ENCODE measurements around the gene PSG4.
A peak's percentile ranks its signal among the peaks of the same experiment; 100 is the strongest.
"Not testable (repeated sequence)": the region's sequence is repeated elsewhere in the genome, so short reads cannot be mapped to it uniquely, and the experiment has no call there.

The PSG4 gene

DNA sequence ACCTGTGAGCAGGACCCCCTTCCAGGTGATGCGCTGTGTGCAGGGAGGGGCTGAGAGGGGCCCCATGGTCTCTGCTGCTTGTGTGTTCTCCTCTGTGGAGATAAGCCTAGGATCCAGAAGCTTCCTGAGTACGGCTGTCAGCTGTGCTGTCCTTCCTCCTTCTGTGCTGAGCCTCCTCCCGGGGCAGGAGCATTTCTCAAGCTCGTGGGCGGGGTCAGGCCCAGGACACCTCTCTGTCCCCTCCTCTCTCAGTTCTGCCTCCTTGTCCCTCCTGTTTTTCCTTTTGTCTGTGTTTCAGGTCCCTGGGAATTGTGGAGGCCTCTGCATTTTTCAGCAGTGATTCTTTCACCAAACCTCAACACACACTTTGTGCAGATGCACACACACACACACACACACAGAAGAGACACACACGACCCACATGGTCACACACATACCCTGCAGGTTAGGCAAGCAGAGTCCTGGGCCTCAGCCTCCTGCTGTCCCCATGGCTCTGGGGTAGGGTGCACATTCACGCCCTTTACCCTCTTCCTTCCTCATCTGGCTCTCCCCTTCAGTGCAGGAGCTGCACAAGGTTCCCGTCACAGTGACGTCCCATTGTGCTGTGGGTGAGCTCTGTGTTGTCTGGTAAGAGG, at the start of gene PSG4:
TSS of gene PSG4 (minus strand) at position 168 of the 635 bp plus-strand sequence. CDS start at position 66, 102 bp downstream.
- not testable (repeated sequence) for H3K27me3 Mint-ChIP-seq (ENCODE audit: low read depth, poor library complexity); H3K4me1 Mint-ChIP-seq; H3K36me3 Mint-ChIP-seq (ENCODE audit: low read depth); H3K4me3 Mint-ChIP-seq; DNase-seq; H3K27ac Mint-ChIP-seq
- H3K9me3 Mint-ChIP-seq: peaks cover 68% of the 10 kb centered on the region

DNA sequence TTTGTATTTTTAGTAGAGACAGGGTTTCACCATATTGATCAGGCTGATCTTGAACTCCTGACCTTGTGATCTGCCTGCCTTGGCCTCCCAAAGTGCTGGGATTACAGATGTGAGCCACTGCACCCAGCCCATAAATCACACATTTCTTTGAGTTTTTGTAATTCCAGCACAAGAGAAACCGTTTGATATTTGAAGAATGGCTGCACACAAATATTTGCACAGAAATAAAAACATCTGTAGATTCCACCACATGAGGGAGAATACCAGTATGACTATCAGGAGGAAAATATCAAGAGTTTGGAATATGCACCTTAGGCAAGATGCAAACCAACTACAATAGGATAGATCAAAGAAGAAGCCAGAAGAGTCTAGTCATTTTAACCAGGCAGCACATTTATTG, 46.0 kb upstream of the PSG4 start:
- H3K27ac Mint-ChIP-seq; H3K4me3 Mint-ChIP-seq; H3K27me3 Mint-ChIP-seq (ENCODE audit: low read depth, poor library complexity); H3K36me3 Mint-ChIP-seq (ENCODE audit: low read depth); DNase-seq; H3K4me1 Mint-ChIP-seq: not testable (repeated sequence)
- peaks cover 44% of the 10 kb centered on the region for H3K9me3 Mint-ChIP-seq

DNA sequence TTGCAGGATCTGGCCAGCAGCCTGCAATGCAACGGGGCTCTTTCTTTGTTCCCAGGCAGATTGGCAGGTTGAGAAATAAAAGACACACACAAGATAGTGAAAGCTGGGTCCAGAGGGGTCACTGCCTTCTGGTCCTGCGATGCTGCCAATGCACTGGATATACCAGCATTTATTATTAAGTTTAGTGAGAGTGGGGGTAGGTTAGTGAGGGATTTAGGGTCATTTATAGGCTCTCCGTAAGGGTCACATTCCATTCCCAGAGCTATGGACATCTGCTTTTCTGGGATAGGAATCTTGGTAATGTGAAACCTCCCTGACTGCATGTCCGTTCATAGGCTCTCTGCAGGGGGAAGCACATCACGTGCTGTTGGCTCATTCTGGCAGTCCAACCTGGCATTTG, 44.9 kb upstream of the PSG4 start:
- peaks cover 40% of the 10 kb centered on the region for H3K9me3 Mint-ChIP-seq
- not testable (repeated sequence) for H3K27ac Mint-ChIP-seq; H3K4me1 Mint-ChIP-seq; H3K27me3 Mint-ChIP-seq (ENCODE audit: low read depth, poor library complexity); H3K36me3 Mint-ChIP-seq (ENCODE audit: low read depth); DNase-seq; H3K4me3 Mint-ChIP-seq

DNA sequence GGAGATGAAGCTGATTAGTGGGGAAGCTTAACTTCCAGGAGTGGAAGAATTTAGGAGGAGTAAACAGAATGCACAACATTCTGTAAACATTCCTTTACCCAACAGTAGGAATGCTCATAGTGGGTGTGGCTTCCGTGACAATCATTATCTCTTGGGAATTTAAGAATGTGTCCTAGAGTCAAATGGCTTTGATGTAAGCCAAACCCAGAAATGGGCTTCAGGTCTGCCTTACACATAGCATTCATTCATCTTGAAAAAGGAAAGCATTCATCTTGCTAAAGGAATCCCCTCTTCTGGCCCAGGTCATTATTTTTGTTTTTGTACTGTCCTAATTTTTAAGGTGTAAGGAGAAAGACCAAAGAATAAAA, 43.2 kb upstream of the PSG4 start:
- not testable (repeated sequence) for H3K36me3 Mint-ChIP-seq (ENCODE audit: low read depth); H3K27me3 Mint-ChIP-seq (ENCODE audit: low read depth, poor library complexity); H3K4me3 Mint-ChIP-seq; H3K4me1 Mint-ChIP-seq; DNase-seq; H3K27ac Mint-ChIP-seq
- peaks cover 31% of the 10 kb centered on the region for H3K9me3 Mint-ChIP-seq

DNA sequence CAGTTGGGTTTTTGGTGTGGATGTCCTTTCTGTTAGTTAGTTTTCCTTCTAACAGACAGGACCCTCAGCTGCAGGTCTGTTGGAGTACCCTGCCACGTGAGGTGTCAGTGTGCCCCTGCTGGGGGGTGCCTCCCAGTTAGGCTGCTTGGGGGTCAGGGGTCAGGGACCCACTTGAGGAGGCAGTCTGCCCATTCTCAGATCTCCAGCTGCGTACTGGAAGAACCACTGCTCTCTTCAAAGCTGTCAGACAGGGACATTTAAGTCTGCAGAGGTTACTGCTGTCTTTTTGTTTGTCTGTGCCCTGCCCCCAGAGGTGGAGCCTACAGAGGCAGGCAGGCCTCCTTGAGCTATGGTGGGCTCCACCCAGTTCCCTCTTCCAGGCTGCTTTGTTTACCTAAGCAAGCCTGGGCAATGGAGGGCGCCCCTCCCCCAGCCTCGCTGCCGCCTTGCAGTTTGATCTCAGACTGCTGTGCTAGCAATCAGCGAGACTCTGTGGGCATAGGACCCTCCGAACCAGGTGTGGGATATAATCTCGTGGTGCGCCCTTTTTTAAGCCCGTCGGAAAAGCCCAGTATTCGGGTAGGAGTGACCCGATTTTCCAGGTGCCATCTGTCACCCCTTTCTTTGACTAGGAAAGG, 41.9 kb upstream of the PSG4 start:
- peaks cover 29% of the 10 kb centered on the region for H3K9me3 Mint-ChIP-seq
- not testable (repeated sequence) for H3K36me3 Mint-ChIP-seq (ENCODE audit: low read depth); H3K27me3 Mint-ChIP-seq (ENCODE audit: low read depth, poor library complexity); H3K4me1 Mint-ChIP-seq; DNase-seq; H3K4me3 Mint-ChIP-seq; H3K27ac Mint-ChIP-seq

DNA sequence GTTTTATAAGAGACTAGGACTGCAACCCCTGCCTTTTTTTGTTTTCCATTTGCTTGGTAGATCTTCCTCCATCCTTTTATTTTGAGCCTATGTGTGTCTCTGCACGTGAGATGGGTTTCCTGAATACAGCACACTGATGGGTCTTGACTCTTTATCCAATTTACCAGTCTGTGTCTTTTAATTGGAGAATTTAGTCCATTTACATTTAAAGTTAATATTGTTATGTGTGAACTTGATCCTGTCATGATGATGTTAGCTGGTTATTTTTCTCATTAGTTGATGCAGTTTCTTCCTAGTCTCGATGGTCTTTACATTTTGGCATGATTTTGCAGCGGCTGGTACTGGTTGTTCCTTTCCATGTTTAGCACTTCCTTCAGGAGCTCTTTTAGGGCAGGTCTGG, 40.4 kb upstream of the PSG4 start:
- not testable (repeated sequence) for H3K4me1 Mint-ChIP-seq; H3K27ac Mint-ChIP-seq; H3K4me3 Mint-ChIP-seq; DNase-seq; H3K36me3 Mint-ChIP-seq (ENCODE audit: low read depth); H3K27me3 Mint-ChIP-seq (ENCODE audit: low read depth, poor library complexity)
- H3K9me3 Mint-ChIP-seq: peaks cover 28% of the 10 kb centered on the region

DNA sequence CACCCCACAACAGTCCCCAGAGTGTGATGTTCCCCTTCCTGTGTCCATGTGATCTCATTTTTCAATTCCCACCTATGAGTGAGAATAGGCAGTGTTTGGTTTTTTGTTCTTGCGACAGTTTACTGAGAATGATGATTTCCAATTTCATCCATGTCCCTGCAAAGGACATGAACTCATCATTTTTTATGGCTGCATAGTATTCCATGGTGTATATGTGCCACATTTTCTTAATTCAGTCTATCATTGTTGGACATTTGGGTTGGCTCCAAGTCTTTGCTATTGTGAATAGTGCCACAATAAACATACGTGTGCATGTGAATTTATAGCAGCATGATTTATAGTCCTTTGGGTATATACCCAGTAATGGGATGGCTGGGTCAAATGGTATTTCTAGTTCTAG, 36.8 kb upstream of the PSG4 start:
- not testable (repeated sequence) for H3K36me3 Mint-ChIP-seq (ENCODE audit: low read depth); DNase-seq; H3K4me1 Mint-ChIP-seq; H3K4me3 Mint-ChIP-seq; H3K27ac Mint-ChIP-seq; H3K27me3 Mint-ChIP-seq (ENCODE audit: low read depth, poor library complexity)
- peaks cover 28% of the 10 kb centered on the region for H3K9me3 Mint-ChIP-seq

DNA sequence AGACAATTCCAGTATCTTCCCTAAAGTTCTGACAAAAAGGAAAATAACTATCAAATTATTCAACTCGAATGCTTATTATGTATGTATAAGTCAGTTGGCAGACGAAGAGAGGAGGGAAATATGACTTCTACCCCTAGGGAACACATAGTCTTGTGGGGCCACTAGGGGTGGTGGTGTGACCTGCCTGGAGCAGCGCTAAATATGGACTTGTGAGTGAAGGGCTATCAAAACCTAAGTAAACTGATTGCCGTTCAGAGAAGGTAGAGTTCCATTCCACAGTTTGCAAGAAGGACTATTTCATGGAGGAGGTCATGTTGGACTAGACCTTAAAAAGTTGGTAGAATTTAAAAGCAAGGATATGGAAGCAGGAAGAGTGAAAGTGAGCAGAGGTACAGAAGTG, 32.8 kb upstream of the PSG4 start:
- H3K27ac Mint-ChIP-seq; DNase-seq; H3K27me3 Mint-ChIP-seq (ENCODE audit: low read depth, poor library complexity); H3K4me1 Mint-ChIP-seq; H3K4me3 Mint-ChIP-seq; H3K36me3 Mint-ChIP-seq (ENCODE audit: low read depth): not testable (repeated sequence)
- peaks cover 32% of the 10 kb centered on the region for H3K9me3 Mint-ChIP-seq

DNA sequence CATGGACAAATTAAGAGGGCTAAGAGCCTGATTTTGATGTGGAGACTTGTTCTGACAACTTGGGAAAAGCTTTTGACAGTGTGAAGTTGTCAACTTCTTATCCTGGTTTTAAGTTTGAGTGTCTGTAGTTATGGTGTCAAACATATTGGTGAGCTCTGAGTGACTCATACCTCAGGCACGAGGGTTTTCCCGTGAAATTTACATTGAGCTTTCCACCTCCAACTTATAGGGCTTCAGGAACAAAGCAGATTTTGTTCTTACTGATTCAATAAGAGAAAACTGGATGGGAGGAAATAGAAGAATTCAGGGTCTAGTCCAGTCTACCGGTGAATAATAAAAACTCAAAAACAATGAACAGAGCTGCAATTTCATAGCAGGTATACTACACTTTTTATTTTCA, 30.2 kb upstream of the PSG4 start:
- not testable (repeated sequence) for H3K27ac Mint-ChIP-seq; H3K36me3 Mint-ChIP-seq (ENCODE audit: low read depth); H3K27me3 Mint-ChIP-seq (ENCODE audit: low read depth, poor library complexity); DNase-seq; H3K4me1 Mint-ChIP-seq; H3K4me3 Mint-ChIP-seq
- H3K9me3 Mint-ChIP-seq: peaks cover 30% of the 10 kb centered on the region

DNA sequence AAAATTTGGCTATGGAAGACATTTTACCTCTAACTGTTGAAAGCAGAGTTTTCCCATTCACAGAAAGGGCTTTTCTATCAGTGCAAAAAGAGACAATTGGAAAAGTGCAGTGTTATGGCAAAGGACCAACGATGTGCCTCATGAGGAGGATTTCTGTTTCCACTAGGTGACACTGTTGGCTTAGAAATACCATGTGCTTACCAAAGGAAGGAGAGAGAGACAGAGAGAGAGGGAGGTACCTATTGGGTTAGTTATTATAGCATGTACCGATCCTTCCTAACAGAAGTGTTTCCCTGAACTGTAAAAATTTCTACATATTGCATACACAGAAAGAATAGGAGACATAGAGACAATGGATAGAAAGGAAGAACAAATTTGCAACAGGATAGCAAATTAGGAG, 23.9 kb upstream of the PSG4 start:
- no peak for DNase-seq
- H3K36me3 Mint-ChIP-seq (ENCODE audit: low read depth): no peaks in the 10 kb centered on the region
- TF ChIP-seq, protein P1, sequence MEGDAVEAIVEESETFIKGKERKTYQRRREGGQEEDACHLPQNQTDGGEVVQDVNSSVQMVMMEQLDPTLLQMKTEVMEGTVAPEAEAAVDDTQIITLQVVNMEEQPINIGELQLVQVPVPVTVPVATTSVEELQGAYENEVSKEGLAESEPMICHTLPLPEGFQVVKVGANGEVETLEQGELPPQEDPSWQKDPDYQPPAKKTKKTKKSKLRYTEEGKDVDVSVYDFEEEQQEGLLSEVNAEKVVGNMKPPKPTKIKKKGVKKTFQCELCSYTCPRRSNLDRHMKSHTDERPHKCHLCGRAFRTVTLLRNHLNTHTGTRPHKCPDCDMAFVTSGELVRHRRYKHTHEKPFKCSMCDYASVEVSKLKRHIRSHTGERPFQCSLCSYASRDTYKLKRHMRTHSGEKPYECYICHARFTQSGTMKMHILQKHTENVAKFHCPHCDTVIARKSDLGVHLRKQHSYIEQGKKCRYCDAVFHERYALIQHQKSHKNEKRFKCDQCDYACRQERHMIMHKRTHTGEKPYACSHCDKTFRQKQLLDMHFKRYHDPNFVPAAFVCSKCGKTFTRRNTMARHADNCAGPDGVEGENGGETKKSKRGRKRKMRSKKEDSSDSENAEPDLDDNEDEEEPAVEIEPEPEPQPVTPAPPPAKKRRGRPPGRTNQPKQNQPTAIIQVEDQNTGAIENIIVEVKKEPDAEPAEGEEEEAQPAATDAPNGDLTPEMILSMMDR (IDR thresholded peaks at IDR 0.05): no peak
- H3K27me3 Mint-ChIP-seq (ENCODE audit: low read depth, poor library complexity): no peaks in the 10 kb centered on the region
- no peak overlapping the region for H3K4me3 Mint-ChIP-seq
- H3K9me3 Mint-ChIP-seq: peaks cover 47% of the 10 kb centered on the region
- H3K4me1 Mint-ChIP-seq: no peaks in the 10 kb centered on the region
- H3K27ac Mint-ChIP-seq: no peak overlapping the region

DNA sequence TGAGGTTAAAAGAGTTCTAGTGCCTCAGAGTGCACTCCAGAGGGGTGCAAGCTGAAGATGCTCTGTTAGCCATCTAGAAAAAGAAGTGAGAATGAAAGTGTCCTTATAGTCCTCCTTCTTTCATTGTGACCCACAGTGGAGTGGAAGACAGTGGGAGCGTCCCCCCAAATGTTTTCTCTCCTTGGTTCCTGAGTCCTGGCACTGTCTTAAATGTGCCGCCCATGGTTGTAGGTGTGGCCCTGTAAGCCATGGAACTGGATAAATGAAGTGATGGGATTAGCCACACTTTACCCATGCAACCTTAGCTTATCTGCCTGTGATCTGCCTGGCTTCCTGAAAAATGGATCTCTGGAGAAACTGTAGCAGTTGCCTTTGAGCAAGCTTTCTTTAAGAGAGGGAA, 23.3 kb upstream of the PSG4 start:
- peaks cover 47% of the 10 kb centered on the region for H3K9me3 Mint-ChIP-seq
- not testable (repeated sequence) for H3K27ac Mint-ChIP-seq
- peak; percentile 22 for DNase-seq

DNA sequence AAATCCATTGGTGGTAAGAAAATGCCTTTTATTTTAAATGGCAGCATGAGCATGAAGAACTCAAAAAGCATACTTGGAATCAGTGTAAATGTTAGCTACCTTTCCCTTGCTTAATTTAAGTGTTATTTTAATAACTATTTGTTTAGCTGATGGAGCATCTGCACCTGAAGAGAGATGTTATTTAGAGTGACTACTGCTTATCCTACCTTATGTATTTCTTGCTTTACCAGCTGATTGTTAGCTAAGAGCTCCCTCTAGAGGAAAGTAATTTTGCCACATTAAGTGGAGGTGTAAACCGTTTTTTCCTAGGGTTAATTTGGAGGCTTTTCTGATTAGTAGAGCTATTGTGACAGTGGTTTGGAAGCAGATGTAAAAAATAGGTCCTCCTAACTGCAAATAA, 21.5 kb upstream of the PSG4 start:
- not testable (repeated sequence) for DNase-seq; H3K36me3 Mint-ChIP-seq (ENCODE audit: low read depth); H3K4me3 Mint-ChIP-seq; H3K27me3 Mint-ChIP-seq (ENCODE audit: low read depth, poor library complexity); H3K4me1 Mint-ChIP-seq; H3K27ac Mint-ChIP-seq
- peaks cover 55% of the 10 kb centered on the region for H3K9me3 Mint-ChIP-seq

More for the DNA sequence above, 23.3 kb upstream of the PSG4 start:
- not testable (repeated sequence) for H3K36me3 Mint-ChIP-seq (ENCODE audit: low read depth); H3K4me3 Mint-ChIP-seq; H3K4me1 Mint-ChIP-seq; H3K27me3 Mint-ChIP-seq (ENCODE audit: low read depth, poor library complexity)

Data from nephron progenitor cell (in vitro differentiated cells).